Muscle layer of duodenum (tissue), 2 donors: ENCODE data around the gene FANCF.

ENCODE experiments used
- H3K27ac ChIP-seq: one replicate; pipeline ENCODE4 v1.7.0; 2013; ENCODE audit warnings: mild to moderate bottlenecking, low read length
- H3K27me3 ChIP-seq: one replicate; pipeline ENCODE4 v1.7.0; 2013; ENCODE audit warnings: low read depth, mild to moderate bottlenecking, control low read depth, low read length
- H3K36me3 ChIP-seq, 2 donors: one replicate each; pipeline ENCODE4 v1.7.0; 2013; ENCODE audit warnings: low read length in 2 of 2, control low read depth in 1 of 2, mild to moderate bottlenecking in 1 of 2; ENCODE audit not compliant: insufficient read depth in 2 of 2, control insufficient read depth in 1 of 2
- H3K4me1 ChIP-seq, 2 donors: one replicate each; pipeline ENCODE4 v1.7.0; 2013; ENCODE audit warnings: low read length in 2 of 2, mild to moderate bottlenecking in 2 of 2, control low read depth in 1 of 2, moderate library complexity in 1 of 2; ENCODE audit not compliant: insufficient read depth in 2 of 2, control insufficient read depth in 1 of 2
- H3K4me3 ChIP-seq, 2 donors: one replicate each; pipeline ENCODE4 v1.7.0; 2013; ENCODE audit warnings: low read length in 2 of 2, low read depth in 1 of 2, mild to moderate bottlenecking in 1 of 2
- H3K9me3 ChIP-seq, 2 donors: one replicate each; pipeline ENCODE4 v1.7.0; 2013; ENCODE audit warnings: low read length in 2 of 2, control low read depth in 1 of 2, mild to moderate bottlenecking in 1 of 2; ENCODE audit not compliant: control insufficient read depth in 1 of 2
- donor health status: healthy.

Gene FANCF

GRCh38 chr11:22603933-22604332, 21.7 kb downstream of the FANCF start:
- no peaks in the 10 kb centered on the region for H3K36me3 ChIP-seq
- H3K9me3 ChIP-seq, result no peaks in the 10 kb centered on the region
- H3K27ac ChIP-seq, result no peak overlapping the region
- no peaks in the 10 kb centered on the region for H3K4me1 ChIP-seq
- H3K4me3 ChIP-seq, result no peak overlapping the region
- H3K27me3 ChIP-seq, result no peaks in the 10 kb centered on the region

DNA sequence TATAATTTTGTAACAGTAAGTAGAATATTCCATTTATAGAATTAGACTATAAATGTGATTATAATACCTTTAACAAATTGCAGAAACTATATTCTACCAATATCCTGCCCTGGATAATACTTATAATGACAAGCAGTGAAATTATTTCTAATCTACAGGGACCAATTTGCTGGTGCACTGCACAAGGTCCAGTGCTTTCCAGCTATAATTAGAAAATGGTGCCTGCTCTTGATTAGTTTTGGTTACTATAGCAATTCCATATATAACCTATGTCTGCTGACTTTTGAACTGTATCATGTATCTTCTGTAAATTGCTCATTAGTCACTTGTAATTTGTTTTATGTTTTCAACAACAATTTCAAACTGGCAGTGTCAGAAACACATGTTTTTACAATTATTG, 23.1 kb downstream of the FANCF start:
- Histone ChIP-seq H3K36me3 (no peaks in the 10 kb centered on the region), H3K4me3 (no peak overlapping the region), H3K4me1 (no peaks in the 10 kb centered on the region), H3K9me3 (no peaks in the 10 kb centered on the region), H3K27ac (no peak overlapping the region), H3K27me3 (no peaks in the 10 kb centered on the region)

DNA sequence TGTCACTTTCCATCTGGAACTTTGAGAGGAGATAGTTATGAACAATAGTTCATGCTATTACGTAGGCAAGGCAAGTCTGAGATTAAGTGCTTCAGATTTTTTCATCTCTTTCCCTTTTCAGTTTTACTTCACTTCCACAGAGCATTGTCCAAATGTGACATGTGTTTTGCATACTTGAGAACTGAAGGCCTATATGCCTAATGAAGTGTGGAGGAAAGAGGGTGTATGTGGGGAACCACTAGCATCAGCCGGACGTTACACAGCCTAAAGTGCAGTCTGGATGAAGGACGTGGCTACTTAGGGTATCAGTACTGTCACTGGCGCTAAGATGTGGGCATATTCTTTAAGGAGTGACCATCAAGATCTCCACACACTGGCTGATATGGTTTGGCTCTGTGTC, 26.2 kb downstream of the FANCF start:
- H3K27me3 ChIP-seq, result no peaks in the 10 kb centered on the region
- no peak overlapping the region for H3K4me3 ChIP-seq
- no peak overlapping the region for H3K27ac ChIP-seq
- no peaks in the 10 kb centered on the region for H3K9me3 ChIP-seq
- no peaks in the 10 kb centered on the region for H3K36me3 ChIP-seq
- no peaks in the 10 kb centered on the region for H3K4me1 ChIP-seq

GRCh38 chr11:22597062-22597461, 28.6 kb downstream of the FANCF start:
- H3K4me3 ChIP-seq, result no peak overlapping the region

DNA sequence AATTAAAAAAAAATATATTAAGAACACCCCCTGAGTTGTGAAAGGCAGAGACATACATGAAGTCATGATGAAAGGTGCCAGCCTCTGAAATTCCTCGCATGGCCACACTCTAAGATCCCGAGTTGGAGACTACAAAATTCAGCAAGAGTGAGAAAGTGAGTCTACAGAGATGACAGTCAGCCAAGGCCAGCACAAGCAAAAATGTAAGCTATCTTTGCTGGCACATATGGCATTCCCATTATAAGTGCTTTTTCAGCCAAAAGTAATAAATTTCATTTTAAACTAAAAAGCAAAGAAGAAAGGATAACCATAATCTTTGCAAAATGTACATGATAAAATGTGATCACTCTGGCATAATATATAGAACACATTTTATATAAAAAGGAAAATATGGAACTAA, 40.6 kb downstream of the FANCF start:
- H3K27me3 ChIP-seq, result no peaks in the 10 kb centered on the region
- no peaks in the 10 kb centered on the region for H3K9me3 ChIP-seq
- no peaks in the 10 kb centered on the region for H3K4me1 ChIP-seq
- H3K36me3 ChIP-seq, result no peaks in the 10 kb centered on the region
- H3K4me3 ChIP-seq, result no peak overlapping the region
- H3K27ac ChIP-seq, result no peak overlapping the region

More at GRCh38 chr11:22597062-22597461, 28.6 kb downstream of the FANCF start:
- Histone ChIP-seq H3K4me1 (no peaks in the 10 kb centered on the region), H3K9me3 (no peaks in the 10 kb centered on the region), H3K36me3 (no peaks in the 10 kb centered on the region), H3K27ac (no peak overlapping the region), H3K27me3 (no peaks in the 10 kb centered on the region)

- Histone ChIP-seq H3K4me1 (no peaks in the 10 kb centered on the region), H3K27ac (no peak overlapping the region), H3K36me3 (no peaks in the 10 kb centered on the region), H3K9me3 (no peaks in the 10 kb centered on the region), H3K4me3 (no peak overlapping the region), H3K27me3 (no peaks in the 10 kb centered on the region)
Observed at GRCh38 chr11:22583963-22584492, 41.6 kb downstream of the FANCF start.

- Histone ChIP-seq H3K4me1 (no peaks in the 10 kb centered on the region), H3K9me3 (no peaks in the 10 kb centered on the region), H3K4me3 (no peak overlapping the region), H3K27ac (no peak overlapping the region), H3K36me3 (no peaks in the 10 kb centered on the region), H3K27me3 (no peaks in the 10 kb centered on the region)
Observed at GRCh38 chr11:22582151-22582410, 43.5 kb downstream of the FANCF start.

- H3K4me1 ChIP-seq, result no peaks in the 10 kb centered on the region
- H3K27me3 ChIP-seq, result no peaks in the 10 kb centered on the region
- H3K9me3 ChIP-seq, result no peaks in the 10 kb centered on the region
- no peaks in the 10 kb centered on the region for H3K36me3 ChIP-seq
- no peak overlapping the region for H3K4me3 ChIP-seq
- no peak overlapping the region for H3K27ac ChIP-seq
Observed at GRCh38 chr11:22581354-22582150, 44.1 kb downstream of the FANCF start.

GRCh38 chr11:22577854-22578253, 47.8 kb downstream of the FANCF start:
- Histone ChIP-seq H3K4me3 (no peak overlapping the region), H3K27ac (no peak overlapping the region), H3K9me3 (no peaks in the 10 kb centered on the region), H3K36me3 (no peaks in the 10 kb centered on the region), H3K27me3 (no peaks in the 10 kb centered on the region), H3K4me1 (no peaks in the 10 kb centered on the region)
